ENCODE measurements around the gene ZP2.

DNA sequence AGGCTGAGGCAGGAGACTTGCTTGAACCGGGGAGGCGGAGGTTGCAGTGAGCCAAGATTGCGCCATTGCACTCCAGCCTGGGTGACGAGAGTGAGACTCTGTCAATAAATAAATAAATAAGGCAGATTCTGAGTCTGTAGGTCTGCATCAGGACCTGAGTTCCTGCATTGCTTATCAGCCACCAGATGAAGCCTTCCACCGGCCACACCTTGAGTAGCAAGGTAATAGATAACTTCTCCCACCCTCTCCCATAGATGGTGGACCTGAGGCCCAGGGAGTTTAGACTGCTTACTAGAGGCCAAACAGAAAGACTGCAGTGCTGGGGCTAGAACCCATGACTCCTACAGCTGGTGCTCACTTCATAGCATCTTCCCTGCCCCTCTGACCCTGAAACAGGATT lies 22.1 kb downstream of the ZP2 start:
- TF ChIP-seq NFIC (IDR thresholded peaks at IDR 0.05), result no peak
- no peak for TF ChIP-seq TCF12 (IDR thresholded peaks at IDR 0.05; ENCODE audit: low read depth)
- no peak for TF ChIP-seq EP300 (IDR thresholded peaks at IDR 0.05; ENCODE audit: borderline replicate concordance)
- TF ChIP-seq, protein P1, sequence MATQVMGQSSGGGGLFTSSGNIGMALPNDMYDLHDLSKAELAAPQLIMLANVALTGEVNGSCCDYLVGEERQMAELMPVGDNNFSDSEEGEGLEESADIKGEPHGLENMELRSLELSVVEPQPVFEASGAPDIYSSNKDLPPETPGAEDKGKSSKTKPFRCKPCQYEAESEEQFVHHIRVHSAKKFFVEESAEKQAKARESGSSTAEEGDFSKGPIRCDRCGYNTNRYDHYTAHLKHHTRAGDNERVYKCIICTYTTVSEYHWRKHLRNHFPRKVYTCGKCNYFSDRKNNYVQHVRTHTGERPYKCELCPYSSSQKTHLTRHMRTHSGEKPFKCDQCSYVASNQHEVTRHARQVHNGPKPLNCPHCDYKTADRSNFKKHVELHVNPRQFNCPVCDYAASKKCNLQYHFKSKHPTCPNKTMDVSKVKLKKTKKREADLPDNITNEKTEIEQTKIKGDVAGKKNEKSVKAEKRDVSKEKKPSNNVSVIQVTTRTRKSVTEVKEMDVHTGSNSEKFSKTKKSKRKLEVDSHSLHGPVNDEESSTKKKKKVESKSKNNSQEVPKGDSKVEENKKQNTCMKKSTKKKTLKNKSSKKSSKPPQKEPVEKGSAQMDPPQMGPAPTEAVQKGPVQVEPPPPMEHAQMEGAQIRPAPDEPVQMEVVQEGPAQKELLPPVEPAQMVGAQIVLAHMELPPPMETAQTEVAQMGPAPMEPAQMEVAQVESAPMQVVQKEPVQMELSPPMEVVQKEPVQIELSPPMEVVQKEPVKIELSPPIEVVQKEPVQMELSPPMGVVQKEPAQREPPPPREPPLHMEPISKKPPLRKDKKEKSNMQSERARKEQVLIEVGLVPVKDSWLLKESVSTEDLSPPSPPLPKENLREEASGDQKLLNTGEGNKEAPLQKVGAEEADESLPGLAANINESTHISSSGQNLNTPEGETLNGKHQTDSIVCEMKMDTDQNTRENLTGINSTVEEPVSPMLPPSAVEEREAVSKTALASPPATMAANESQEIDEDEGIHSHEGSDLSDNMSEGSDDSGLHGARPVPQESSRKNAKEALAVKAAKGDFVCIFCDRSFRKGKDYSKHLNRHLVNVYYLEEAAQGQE (IDR thresholded peaks at IDR 0.05; ENCODE audit: low read depth), result no peak
- no peak for TF ChIP-seq RAD21 (IDR thresholded peaks at IDR 0.05; ENCODE audit: low read depth)
- TF ChIP-seq ZBTB7A (IDR thresholded peaks at IDR 0.05; ENCODE audit: low read depth), result no peak
- TF ChIP-seq EGR1 (IDR thresholded peaks at IDR 0.05), result no peak
- TF ChIP-seq YY1 (IDR thresholded peaks at IDR 0.05; ENCODE audit: low read depth), result no peak
